ENCODE data around the gene AHI1.

DNA sequence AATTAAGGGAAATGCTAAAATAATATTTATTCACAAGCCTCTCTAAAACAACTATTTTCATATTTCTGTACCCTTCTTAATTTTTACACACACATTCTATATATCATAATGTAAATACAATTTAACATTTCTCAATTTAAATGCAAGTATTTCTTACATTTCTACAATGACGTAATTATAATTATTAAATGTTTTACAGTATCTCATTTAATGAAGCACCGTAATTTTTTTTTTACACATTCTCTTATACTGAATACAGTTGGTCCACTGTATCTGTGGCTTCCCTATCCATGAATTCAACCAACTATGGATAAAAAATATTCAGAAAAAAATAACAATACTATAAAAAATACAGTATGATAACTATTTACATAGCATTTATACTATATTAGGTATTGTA lies 85.7 kb downstream of the AHI1 start:
- TF ChIP-seq, protein P1, sequence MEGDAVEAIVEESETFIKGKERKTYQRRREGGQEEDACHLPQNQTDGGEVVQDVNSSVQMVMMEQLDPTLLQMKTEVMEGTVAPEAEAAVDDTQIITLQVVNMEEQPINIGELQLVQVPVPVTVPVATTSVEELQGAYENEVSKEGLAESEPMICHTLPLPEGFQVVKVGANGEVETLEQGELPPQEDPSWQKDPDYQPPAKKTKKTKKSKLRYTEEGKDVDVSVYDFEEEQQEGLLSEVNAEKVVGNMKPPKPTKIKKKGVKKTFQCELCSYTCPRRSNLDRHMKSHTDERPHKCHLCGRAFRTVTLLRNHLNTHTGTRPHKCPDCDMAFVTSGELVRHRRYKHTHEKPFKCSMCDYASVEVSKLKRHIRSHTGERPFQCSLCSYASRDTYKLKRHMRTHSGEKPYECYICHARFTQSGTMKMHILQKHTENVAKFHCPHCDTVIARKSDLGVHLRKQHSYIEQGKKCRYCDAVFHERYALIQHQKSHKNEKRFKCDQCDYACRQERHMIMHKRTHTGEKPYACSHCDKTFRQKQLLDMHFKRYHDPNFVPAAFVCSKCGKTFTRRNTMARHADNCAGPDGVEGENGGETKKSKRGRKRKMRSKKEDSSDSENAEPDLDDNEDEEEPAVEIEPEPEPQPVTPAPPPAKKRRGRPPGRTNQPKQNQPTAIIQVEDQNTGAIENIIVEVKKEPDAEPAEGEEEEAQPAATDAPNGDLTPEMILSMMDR (IDR thresholded peaks at IDR 0.05; ENCODE audit: insufficient read depth, low read depth, low read length): no peak
- TF ChIP-seq EZH2 (IDR thresholded peaks at IDR 0.05; ENCODE audit: insufficient read depth, low read length): no peak

Measured in astrocyte (in vitro differentiated cells and primary cell).